ENCODE results near the gene PIP4P1.

The PIP4P1 gene

GRCh38 chr14:20434701-20435581 lies 26.3 kb downstream of the PIP4P1 start:
- no peak for DNase-seq

DNA sequence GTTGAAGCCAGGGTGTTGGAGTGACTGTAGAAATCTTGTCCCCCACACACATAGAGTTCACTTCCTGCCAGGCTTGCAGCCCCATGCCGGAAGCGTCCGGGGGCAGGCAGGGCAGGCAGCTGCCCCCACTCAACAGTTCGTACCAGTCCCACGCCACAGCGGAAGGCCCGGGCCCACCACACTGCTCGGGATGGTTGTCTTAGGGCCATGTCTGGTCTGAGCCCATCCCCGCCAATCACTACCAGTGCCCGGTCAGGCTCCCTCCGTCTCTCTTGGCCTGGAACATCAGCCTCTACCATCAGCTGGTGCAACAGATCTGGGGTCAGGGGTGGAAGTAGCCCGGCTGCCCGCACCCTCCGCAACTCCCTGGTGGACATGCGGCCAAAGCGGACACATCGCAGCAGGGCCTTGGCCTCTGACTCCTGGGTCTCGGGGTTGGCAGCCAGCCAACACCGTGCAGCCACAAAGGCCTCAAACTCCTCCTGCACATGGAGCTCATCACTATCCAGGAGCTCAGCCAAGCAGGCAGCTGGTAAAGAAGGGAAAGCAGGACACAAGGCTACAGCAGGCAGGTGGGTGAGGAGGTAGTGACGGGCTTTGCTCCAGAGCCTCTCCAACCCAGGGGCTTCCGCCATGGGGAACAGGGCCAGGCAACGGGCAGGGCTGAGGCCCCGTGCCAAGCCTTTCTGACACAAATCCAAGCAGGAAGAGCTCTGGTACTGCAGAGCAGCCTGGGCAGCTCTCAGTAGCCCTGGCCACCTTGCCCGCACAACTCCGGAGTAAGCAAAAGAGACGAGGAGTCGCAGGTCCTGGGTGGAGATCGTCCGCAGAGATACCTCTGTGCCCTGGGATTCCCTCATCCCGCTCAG lies 31.2 kb downstream of the PIP4P1 start:
- peak; percentile 36 for DNase-seq

DNA sequence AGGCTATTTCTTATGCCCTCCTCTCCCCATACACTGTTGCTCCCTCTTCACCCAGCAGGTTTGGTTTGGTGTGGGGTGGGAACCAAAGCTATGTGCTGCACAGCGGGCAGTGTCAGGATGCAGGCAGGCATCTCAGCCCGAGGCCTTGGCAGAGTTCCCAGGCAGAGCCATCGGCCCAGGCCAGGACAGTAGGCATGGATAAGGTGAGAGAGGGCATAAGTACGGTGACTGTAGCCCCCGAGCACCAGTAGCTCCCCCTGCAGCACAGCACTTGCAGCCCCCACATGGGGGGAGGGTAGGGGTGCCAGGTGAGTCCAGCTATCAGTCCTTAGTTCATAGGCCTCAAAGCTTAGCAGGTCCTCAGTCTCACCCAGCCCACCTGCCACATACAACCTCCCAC lies 32.4 kb downstream of the PIP4P1 start:
- DNase-seq: no peak

DNA sequence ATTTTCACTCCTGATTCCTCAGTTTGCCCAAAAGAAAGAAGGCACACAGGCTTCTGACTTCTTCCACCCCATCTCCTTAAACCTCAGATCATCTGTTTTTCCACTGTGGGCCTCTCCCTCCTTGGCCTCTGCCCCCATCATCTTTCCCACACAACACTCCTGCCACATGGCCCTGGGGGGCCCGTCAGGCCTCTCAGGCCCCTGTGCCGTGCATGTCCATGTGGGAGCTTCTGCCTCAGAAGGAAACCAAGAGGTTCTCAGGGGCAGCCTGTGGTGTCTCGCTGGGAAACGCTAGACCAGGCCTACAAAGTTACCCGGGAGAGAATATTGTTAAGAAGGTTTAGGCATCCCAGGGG lies 33.2 kb downstream of the PIP4P1 start:
- DNase-seq: no peak

- no peak for DNase-seq
Observed at GRCh38 chr14:20427231-20428009, 33.8 kb downstream of the PIP4P1 start.

DNA sequence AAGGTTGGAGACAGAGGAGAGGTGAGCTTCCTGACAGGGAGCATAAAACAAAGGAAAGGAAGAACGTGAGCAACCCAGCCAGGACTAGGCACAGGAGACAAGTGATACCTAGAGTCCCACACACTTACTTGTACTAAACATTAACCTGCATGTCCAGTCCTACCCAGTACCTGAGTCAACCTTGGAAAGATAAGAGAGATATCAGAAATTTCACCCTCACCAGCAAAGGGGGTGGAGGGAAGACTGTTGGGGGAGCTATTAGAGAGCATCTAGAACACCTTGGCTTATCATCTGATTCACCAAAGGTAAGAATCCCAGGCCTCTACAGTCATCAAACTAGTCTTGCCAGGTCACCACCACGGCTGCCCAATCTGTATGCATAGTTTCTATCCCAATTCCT lies 36.4 kb downstream of the PIP4P1 start:
- no peak for DNase-seq

GRCh38 chr14:20422886-20423285 lies 38.3 kb downstream of the PIP4P1 start:
- DNase-seq: no peak

- DNase-seq: no peak
Observed at GRCh38 chr14:20421267-20421666, 40.0 kb downstream of the PIP4P1 start.

DNA sequence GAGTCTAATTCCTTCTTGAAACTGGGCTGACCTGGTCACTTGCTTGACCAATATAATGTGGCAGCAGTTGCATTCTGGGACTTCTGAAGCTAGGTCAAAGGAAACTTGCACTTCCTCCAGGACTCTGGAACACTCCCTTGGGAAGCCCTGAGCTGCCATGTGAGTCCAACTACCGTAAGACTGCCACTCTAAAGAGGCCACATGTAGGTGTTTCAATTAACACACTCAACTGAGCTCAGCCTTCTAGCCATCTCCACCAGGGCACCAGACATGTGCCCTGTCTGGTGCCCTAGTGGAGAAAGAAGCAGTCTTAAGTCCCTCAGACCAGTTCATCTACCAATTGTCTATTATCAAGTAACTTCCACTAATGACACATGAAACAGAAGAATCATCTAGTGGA lies 41.8 kb downstream of the PIP4P1 start:
- no peak for DNase-seq

DNA sequence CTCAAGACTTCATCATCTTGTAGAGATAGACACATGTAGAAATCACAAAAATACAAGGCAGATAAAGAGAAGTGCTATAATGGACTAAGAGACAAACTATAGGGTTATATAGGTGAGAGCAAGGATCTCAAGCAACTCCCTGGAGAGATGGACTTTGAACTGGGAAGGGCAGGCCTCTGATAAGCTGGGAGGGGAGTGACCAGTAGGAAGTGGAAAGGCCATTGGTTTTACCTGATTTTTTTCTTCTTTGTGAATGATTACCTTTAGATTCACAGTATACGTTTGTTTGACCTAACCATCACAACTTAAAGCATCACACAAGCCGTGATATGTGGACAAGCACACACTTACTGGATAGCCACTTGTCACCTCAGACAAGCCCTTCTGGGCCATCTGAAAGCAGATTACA lies 42.7 kb downstream of the PIP4P1 start:
- no peak for DNase-seq

DNA sequence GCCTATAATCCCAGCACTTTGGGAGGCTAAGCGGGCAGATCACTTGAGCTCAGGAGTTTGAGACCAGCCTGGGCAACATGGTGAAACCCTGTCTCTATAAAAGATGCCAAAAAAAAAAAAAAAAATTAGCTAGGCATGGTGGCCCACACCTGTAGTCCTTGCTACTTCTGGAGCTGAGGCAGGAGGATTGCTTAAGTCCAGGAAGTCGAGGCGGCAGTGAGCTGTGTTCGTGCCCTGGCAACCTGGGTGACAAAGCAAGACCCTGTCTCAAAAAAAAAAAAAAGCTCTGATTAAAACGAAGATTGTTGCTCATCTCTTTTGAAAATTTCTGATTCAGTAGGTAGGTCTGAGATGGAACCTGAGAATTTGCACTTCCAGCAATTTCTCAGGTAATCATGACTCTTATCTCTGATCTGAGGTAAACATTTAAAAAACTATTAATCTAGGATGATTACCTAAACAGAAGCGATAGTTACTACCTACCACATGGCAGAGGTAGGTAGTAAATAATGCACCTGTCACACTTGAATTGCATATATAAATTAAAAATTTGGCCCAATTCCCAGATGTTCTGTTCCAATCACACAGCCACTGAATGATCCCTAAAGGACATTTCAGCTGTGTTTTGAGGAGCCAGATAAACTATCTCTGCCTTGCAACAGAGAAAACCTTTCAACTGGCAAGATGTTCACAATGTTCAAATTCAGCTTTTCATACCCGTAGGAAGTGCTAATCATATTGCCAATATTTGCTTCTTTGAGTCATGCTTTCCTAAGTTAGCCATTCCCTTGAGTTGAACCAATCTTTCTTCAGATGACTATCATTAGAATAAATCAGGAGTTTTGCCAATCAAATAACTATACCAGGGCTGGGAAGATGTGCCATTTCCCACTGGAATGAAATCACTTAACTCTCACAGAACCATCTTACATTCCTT lies 43.7 kb downstream of the PIP4P1 start:
- no peak for DNase-seq

DNA sequence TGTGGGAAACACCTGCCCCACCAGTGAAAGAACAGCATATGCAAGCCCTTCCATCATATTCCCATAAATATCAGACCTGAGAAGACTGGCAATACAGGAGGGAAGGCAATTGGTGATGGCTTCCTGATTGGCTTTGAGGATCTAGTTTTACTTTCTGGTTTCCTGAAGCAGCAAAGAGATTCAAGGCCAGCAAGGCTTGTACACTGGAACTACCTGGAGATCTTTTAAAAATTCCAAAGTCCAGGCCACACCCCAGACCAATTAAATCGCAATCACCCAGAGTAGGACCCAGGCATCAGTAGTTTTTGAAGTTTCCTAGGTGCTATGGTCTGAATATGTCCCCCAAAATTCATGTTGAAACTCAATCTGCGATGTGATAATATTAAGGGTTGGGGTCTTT lies 45.0 kb downstream of the PIP4P1 start:
- no peak for DNase-seq

GRCh38 chr14:20415782-20416206 lies 45.4 kb downstream of the PIP4P1 start:
- peak; percentile 23 for DNase-seq

- DNase-seq: no peak
Observed at GRCh38 chr14:20413744-20414082, 47.5 kb downstream of the PIP4P1 start.

GRCh38 chr14:20412876-20413743 lies 48.1 kb downstream of the PIP4P1 start, which contains the start of gene TEP1:
Gene TEP1 (minus strand): TSS chr14:20413501. CDS start chr14:20408439, 5,062 bp downstream.
- DNase-seq: peak; percentile 69

DNA sequence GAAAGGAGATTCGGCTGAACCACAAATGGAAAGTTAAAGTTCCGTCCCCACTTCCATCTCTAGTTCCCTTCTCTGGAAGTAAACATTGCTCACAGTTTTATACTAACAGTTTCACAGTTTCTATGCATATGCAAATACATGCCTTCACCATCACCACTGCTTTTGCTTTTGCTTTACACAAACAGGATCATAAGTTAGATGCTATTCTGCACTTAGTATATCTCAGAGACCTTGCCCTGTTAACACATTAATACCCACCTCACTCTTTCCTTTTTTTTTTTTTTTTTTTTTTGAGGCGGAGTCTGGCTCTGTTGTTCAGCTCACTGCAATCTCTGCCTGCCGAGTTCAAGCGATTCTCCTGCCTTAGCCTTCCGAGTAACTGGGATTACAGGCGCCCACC lies 48.8 kb downstream of the PIP4P1 start:
- no peak for DNase-seq

GRCh38 chr14:20409226-20409625 lies 52.0 kb downstream of the PIP4P1 start:
- DNase-seq: no peak

Measured in activated gamma-delta T cell treated with Interleukin-2 at 50 U/mL for 16 hours (primary cell).